Urothelium cell line (cell line): Measurements from ENCODE around the gene TPPP.

ENCODE experiments used
- DNase-seq: peaks from one replicate; pipeline ENCODE4 v3.0.0; 2011; ENCODE audit warnings: low spot score, mixed read lengths
- FAIRE-seq: peaks from 2 replicates; lab custom pipeline; 2011; peaks lifted over from hg19 to GRCh38; lab: Jason Lieb, UNC

The TPPP gene

DNA sequence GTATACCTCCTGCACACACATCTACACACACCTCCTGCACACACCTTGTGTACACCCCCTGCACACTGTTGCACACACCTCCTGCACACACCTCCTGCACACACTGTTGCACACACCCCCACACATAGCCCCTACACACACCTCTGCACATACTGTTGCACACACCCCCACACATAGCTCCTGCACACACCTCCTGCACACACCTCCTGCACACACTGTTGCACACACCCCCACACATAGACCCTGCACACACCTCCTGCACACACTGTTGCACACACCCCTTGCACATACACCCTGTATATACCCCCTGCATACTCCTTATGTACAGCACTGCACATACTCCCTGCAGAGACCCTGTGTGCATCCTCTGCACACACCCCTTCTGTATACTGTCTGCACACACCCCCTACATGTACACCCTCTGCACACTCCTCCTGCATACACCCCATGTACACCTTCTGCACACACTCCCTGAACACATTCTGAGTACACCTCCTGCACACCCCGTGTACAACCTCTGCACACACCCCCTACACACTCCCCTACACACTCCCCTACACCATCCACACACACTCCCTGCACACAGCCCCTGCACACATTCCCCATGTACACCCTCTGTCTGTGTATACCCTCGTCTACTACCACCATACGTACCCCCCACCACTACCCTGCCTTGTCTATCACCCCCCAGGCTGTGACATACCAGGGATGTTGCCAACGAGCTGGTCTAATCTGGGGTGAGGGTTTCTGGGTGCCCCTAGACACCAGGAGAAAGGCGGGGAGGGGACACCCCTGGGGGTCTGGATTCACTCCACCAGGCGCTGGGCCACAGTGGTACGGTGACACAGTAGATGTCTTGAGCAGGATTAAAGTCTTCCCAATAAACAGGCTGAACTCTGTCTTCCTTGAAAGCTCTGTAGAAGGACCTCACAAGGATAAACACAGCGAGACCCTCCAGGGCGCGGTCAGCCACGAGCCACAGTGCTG, 82.1 kb downstream of the TPPP start:
- no peak for DNase-seq
- FAIRE-seq = peak; percentile 90

DNA sequence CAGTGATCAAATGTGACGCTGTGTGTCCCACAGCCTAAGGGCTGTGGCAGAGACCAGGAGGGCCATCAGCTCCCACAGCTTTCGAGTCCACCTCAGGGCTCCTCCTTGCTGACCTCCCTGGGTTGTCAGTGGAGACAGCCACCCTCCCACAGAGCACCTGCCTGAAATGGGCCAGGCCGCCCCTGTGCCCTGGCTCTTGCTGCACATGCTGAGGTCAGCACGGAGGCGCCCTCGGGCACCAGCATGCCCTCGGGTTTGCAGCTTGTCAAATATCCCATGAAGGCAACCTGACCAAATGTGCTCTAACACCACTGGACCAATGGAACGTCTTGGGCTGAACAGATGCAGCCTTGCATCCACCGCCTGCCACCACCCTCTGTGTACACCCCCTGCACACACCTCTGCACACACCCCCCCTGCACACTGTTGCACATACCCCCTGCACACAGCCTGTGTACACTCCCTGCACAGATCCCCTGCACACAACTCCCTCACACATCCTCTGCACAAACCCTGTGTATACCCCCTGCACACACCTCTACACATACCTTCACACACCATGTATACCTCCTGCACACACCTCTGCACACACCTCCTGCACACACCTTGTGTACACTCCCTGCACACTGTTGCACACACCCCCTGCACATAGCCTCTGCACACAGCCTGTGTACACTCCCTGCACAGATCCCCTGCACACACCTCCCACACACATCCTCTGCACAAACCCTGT, 83.0 kb downstream of the TPPP start:
- FAIRE-seq (peak; percentile 74), DNase-seq (no peak)
